Upper lobe of left lung (tissue), 6 donors: ENCODE data around the gene NGEF. TPM values are rescaled to one million over a fixed set of nuclear protein-coding genes. Genes with fewer than 3 reads are reported as not detected.

Experiments used
- ATAC-seq, 2 donors: fragments of 200-7000 bp; cut with Tn5 transposase; one replicate each; pipeline ENCODE4 v1.9.1; 2022; ENCODE audit warnings: mild to moderate bottlenecking in 2 of 2, moderate library complexity in 2 of 2; ENCODE audit not compliant: low FRiP score in 2 of 2
- DNase-seq, 2 donors: peaks; one replicate each; pipeline ENCODE4 v3.0.0-alpha.2; 2019 to 2020
- H3K27ac ChIP-seq, 4 donors: fragments of 200-600 bp; sonication (generic); one replicate each; pipeline ENCODE4 v1.5.1; 2016 to 2019
- H3K27me3 ChIP-seq, 4 donors: fragments of 200-600 bp; sonication (generic); one replicate each; pipeline ENCODE4 v1.5.1; 2017 to 2019
- H3K36me3 ChIP-seq, 4 donors: fragments of 200-600 bp; sonication (generic); one replicate each; pipeline ENCODE4 v1.5.1; 2016 to 2019
- H3K4me1 ChIP-seq, 4 donors: fragments of 200-600 bp; sonication (generic); one replicate each; pipeline ENCODE4 v1.5.1; 2018 to 2019
- H3K4me3 ChIP-seq, 4 donors: fragments of 200-600 bp; sonication (generic); one replicate each; pipeline ENCODE4 v1.5.1; 2017 to 2019; ENCODE audit warnings: mild to moderate bottlenecking in 2 of 4, moderate library complexity in 1 of 4
- H3K9me3 ChIP-seq, 4 donors: fragments of 200-600 bp; sonication (generic); one replicate each; pipeline ENCODE4 v1.5.1; 2018 to 2019
- CTCF ChIP-seq, 6 experiments: fragments of 450-650 bp in 4 of 6; fragments of 200-600 bp in 2 of 6; sonication (generic) in 2 of 6; IDR thresholded peaks; one replicate each; pipeline ENCODE4 v1.5.1; 2016 to 2019; ENCODE audit warnings: antibody characterized with exemption in 6 of 6
- EP300 ChIP-seq, 4 donors: sonication (generic); formaldehyde crosslinking; IDR thresholded peaks; one replicate each; pipeline ENCODE4 v1.5.1; 2017; ENCODE audit warnings: antibody characterized with exemption in 4 of 4, control low read depth in 2 of 4
- POLR2A ChIP-seq, 4 donors: fragments of 450-650 bp; IDR thresholded peaks; one replicate each; pipeline ENCODE4 v1.5.1; 2016 to 2017; ENCODE audit warnings: antibody characterized with exemption in 4 of 4, mild to moderate bottlenecking in 2 of 4
- POLR2AphosphoS5 ChIP-seq, 2 donors: sonication (generic); formaldehyde crosslinking; IDR thresholded peaks; one replicate each; pipeline ENCODE4 v1.5.1; 2017; ENCODE audit warnings: antibody characterized with exemption in 2 of 2
- WGBS, 2 donors: methylation state at CpG; one replicate each; pipeline ENCODE4 v1.1.5; 2017 to 2018; 5-methylcytosine and 5-hydroxymethylcytosine counted together
- total RNA-seq, 6 donors: library from RNA; depleted of rRNA in 4 of 6; stranded (reverse); fragments of >200 nt in 4 of 6; gene quantifications; one replicate each; pipeline versions ENCODE4 v1.1.0 to v1.2.1, GENCODE V29; 2016 to 2021
- donor health status: DM: no; HTN: no; CAD: no; lungs with moderate emphysema.
- donor health status: DM: no; HTN: yes; CAD: no; lungs with severe emphysema.

Gene NGEF
- total RNA-seq, 6 donors from 2014 or later = 0.29 to 6.3 (median 0.98) TPM; not detected in 1

GRCh38 chr2:232931636-232932035, 81.4 kb downstream of the NGEF start:
- peaks cover 15 to 22% (median 15%) of the 10 kb centered on the region in 4 donors for H3K4me1 ChIP-seq
- no peak for TF ChIP-seq CTCF (IDR thresholded peaks at IDR 0.05)
- TF ChIP-seq POLR2A (IDR thresholded peaks at IDR 0.05) = no peak
- no peak for TF ChIP-seq POLR2AphosphoS5 (IDR thresholded peaks at IDR 0.05)
- no peak for TF ChIP-seq EP300 (IDR thresholded peaks at IDR 0.05)
- peaks cover 3 to 23% (median 16%) of the 10 kb centered on the region in 4 donors for H3K27me3 ChIP-seq
- DNase-seq = no peak
- H3K4me3 ChIP-seq = no peak overlapping the region
- WGBS, 2 donors = 60 to 61% methylated on average over 4 of the region's 4 CpGs
- no peak overlapping the region for H3K27ac ChIP-seq
- H3K9me3 ChIP-seq = no peaks in the 10 kb centered on the region
- H3K36me3 ChIP-seq = no peaks in the 10 kb centered on the region
- ATAC-seq = no peak

DNA sequence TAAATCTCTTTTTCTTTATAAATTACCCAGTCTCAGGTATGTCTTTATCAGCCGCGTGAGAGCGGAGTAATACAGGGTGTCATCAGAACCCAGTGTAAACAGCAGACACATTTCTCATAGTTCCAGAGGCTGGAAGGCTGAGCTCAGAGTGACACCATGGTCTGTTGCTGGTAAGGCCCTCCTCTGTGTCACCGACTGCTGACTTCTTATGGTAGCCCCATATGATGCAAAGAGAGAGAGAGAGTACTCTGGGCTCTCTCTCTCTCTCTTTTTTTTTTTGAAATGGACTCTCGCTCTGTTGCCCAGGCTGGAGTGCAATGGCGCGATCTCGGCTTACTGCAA, 83.0 kb downstream of the NGEF start:
- TF ChIP-seq POLR2A (IDR thresholded peaks at IDR 0.05) = no peak
- no peak for TF ChIP-seq CTCF (IDR thresholded peaks at IDR 0.05)
- TF ChIP-seq EP300 (IDR thresholded peaks at IDR 0.05) = no peak
- no peak for TF ChIP-seq POLR2AphosphoS5 (IDR thresholded peaks at IDR 0.05)
- no peaks in the 10 kb centered on the region for H3K9me3 ChIP-seq
- ATAC-seq (no peak), DNase-seq (no peak)
- H3K27me3 ChIP-seq = peaks cover 3 to 28% (median 19%) of the 10 kb centered on the region in 4 donors
- H3K4me1 ChIP-seq = peaks cover 15 to 27% (median 17%) of the 10 kb centered on the region in 4 donors
- no peak overlapping the region for H3K27ac ChIP-seq
- H3K4me3 ChIP-seq = no peak overlapping the region
- no peaks in the 10 kb centered on the region for H3K36me3 ChIP-seq
- WGBS, 2 donors = 86 to 92% methylated on average over 8 of the region's 8 CpGs

DNA sequence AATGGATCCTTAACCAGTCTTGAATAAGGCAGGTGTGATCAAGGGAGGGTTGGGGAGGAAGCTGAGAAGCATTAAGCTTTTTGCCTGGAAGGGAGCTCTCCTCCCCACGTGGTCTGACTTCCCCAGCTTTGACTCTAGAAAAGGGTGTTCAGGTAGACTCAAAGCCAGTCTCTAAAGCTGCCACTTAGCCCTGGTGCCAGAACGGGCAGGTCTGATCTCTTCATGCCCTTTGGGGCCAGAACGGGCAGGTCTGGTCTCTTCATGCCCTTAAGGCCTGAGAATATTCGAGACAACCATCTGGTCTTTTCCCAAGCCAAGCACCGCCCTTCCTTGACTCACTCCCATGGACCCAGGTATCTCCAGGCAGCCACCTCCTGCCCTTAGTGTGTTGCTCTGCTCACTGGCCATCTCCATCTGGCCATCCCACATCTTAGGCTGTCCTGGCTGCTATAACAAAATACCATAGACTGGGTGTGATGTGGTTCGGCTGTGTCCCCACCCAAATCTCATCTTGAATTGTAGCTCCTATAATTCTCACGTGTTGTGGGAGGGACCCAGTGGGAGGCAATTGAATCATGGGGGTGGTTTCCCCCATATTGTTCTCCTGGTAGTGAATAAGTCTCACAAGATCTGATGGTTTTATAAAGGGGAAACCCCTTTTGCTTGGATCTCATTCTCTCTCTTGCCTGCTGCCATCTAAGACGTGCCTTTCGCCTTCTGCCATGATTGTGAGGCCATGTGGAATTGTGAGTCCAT, 83.6 kb downstream of the NGEF start:
- no peaks in the 10 kb centered on the region for H3K9me3 ChIP-seq
- H3K4me3 ChIP-seq = no peak overlapping the region
- 77 to 84% methylated on average over 9 of the region's 9 CpGs for WGBS, 2 donors
- TF ChIP-seq CTCF (IDR thresholded peaks at IDR 0.05) (no peak), EP300 (IDR thresholded peaks at IDR 0.05) (no peak)
- no peaks in the 10 kb centered on the region for H3K36me3 ChIP-seq
- no peak overlapping the region for H3K27ac ChIP-seq
- H3K4me1 ChIP-seq = peaks cover 15 to 27% (median 17%) of the 10 kb centered on the region in 4 donors
- ATAC-seq (no peak), DNase-seq (no peak)
- H3K27me3 ChIP-seq = peaks cover 3 to 28% (median 19%) of the 10 kb centered on the region in 4 donors

- peaks cover 15 to 27% (median 17%) of the 10 kb centered on the region in 4 donors for H3K4me1 ChIP-seq
- H3K27me3 ChIP-seq = peaks cover 3 to 28% (median 19%) of the 10 kb centered on the region in 4 donors
- DNase-seq (peak in 1 of 2 donors; percentile 81), ATAC-seq (no peak)
- H3K9me3 ChIP-seq = no peaks in the 10 kb centered on the region
- H3K36me3 ChIP-seq = no peaks in the 10 kb centered on the region
- TF ChIP-seq CTCF (IDR thresholded peaks at IDR 0.05) = no peak
- TF ChIP-seq EP300 (IDR thresholded peaks at IDR 0.05) = no peak
- TF ChIP-seq POLR2AphosphoS5 (IDR thresholded peaks at IDR 0.05) = no peak
- no peak for TF ChIP-seq POLR2A (IDR thresholded peaks at IDR 0.05)
- no peak overlapping the region for H3K27ac ChIP-seq
- H3K4me3 ChIP-seq = peak overlapping the region in 3 of 4 donors; percentile 18 to 31 (median 26)
- WGBS, 2 donors = 21 to 34% methylated on average over 27 to 54 of the region's 56 CpGs
These were observed 84.3 kb downstream of the NGEF start for GRCh38 chr2:232928551-232929302.
